Heart left ventricle (tissue), 16 donors: ENCODE measurements around the gene PRR13. TPM values are rescaled to one million over a fixed set of nuclear protein-coding genes. Genes with fewer than 3 reads are reported as not detected.
"Not testable (repeated sequence)": the region's sequence is repeated elsewhere in the genome, so short reads cannot be mapped to it uniquely, and the experiment has no call there.

Experiments used
- ATAC-seq, 4 donors: fragments of 200-7000 bp; cut with Tn5 transposase; one replicate each; pipeline ENCODE4 v1.9.1; 2020 to 2022; ENCODE audit warnings: moderate library complexity in 4 of 4, mild to moderate bottlenecking in 3 of 4, moderate number of reproducible peaks in 1 of 4
- DNase-seq, 5 donors: peaks; one replicate each; pipeline ENCODE4 v3.0.0-alpha.2; 2020
- H3K27ac ChIP-seq, 12 donors: fragments of 200-600 bp; sonication (generic) in 4 of 12; one replicate each; pipeline versions ENCODE4 v1.5.0 to v1.8.0; 2016 to 2022; ENCODE audit warnings: mild to moderate bottlenecking in 2 of 12
- H3K27me3 ChIP-seq, 9 donors: fragments of 200-600 bp; sonication (generic) in 2 of 9; one replicate each; pipeline versions ENCODE4 v1.5.1 to v1.8.0; 2016 to 2022; ENCODE audit warnings: mild to moderate bottlenecking in 3 of 9
- H3K36me3 ChIP-seq, 9 donors: fragments of 200-600 bp; sonication (generic) in 2 of 9; one replicate each; pipeline versions ENCODE4 v1.5.0 to v1.8.0; 2018 to 2022; ENCODE audit warnings: mild to moderate bottlenecking in 2 of 9
- H3K4me1 ChIP-seq, 12 donors: fragments of 200-600 bp; sonication (generic) in 4 of 12; one replicate each; pipeline versions ENCODE4 v1.5.0 to v1.8.0; 2016 to 2022; ENCODE audit warnings: mild to moderate bottlenecking in 3 of 12
- H3K4me3 ChIP-seq, 12 donors: fragments of 200-600 bp; sonication (generic) in 4 of 12; one replicate each; pipeline versions ENCODE4 v1.5.0 to v1.8.0; 2017 to 2022; ENCODE audit warnings: mild to moderate bottlenecking in 9 of 12, moderate library complexity in 4 of 12
- H3K9me3 ChIP-seq, 12 donors: fragments of 200-600 bp; sonication (generic) in 4 of 12; one replicate each; pipeline versions ENCODE4 v1.5.0 to v1.8.0; 2016 to 2022; ENCODE audit warnings: mild to moderate bottlenecking in 1 of 12
- CTCF ChIP-seq, 12 donors: fragments of 200-600 bp; sonication (generic) in 4 of 12; IDR thresholded peaks; one replicate each; pipeline versions ENCODE4 v1.5.0 to v1.8.0; 2018 to 2022; ENCODE audit warnings: antibody characterized with exemption in 12 of 12, mild to moderate bottlenecking in 5 of 12
- POLR2A ChIP-seq, 2 donors: fragments of 450-650 bp; IDR thresholded peaks; one replicate each; pipeline ENCODE4 v1.6.1; 2017; ENCODE audit warnings: antibody characterized with exemption in 2 of 2, mild to moderate bottlenecking in 2 of 2, moderate library complexity in 2 of 2
- WGBS, 4 donors: extraction: QIAGEN DNeasy Blood & Tissue Kit in 2 of 4; methylation state at CpG; one replicate each; pipeline versions ENCODE4 v1.1.5 to v1.1.7; 2013 to 2018; 5-methylcytosine and 5-hydroxymethylcytosine counted together
- intact Hi-C, 10 donors: fragments of 100-400 bp; cut with DNase I; formaldehyde crosslinking; loops; one replicate each; pipeline versions ENCODE4 v1.11.1 to v1.14.2; 2022
- polyA plus RNA-seq, 2 donors: library from polyadenylated mRNA; stranded (reverse); fragments of 200-250 nt; gene quantifications; one replicate each; pipeline ENCODE4 v1.2.3, GENCODE V29; 2013
- total RNA-seq, 9 donors: library from RNA; depleted of rRNA in 2 of 9; stranded (reverse); fragments of >200 nt in 2 of 9; fragmentation: NEBNext Ultra II Directional in 3 of 9; extraction: Animal tissue kit (Norgen Biotek cat#: 25700) in 3 of 9; gene quantifications; one replicate each; pipeline versions ENCODE4 v1.1.0 to v1.2.4, GENCODE V29; 2016 to 2023
- donor health status: ischemic (EF 13 %, LVEDD 7.1; RV severe dilation, severe dysfunction).
- donor health status: healthy with polysubstance abuse.
- donor health status: DM: no; HTN: yes; CAD: no.
- donor health status: DM: no; HTN: no; CAD: no.
- donor health status: ischemic (EF 25% LVEDD 6.9; RV normal size, moderate dysfunction).
- donor health status: ischemic (EF 25% LVEDD 5.7; RV mildly dilated, moderate dysfunction).
- donor health status: healthy.
- donor health status: DM: yes; HTN: yes; CAD: no.
- donor health status: ischemic (EF 35%, LVEDD 5.7; RV mildly dilated, moderate dysfunction).
- donor health status: nonischemic (EF 11% LVEDD 7.7; RV severe dilation, severe dysfunction).
- donor health status: DM: yes; HTN: yes; CAD: no.
- donor health status: PGD.
- donor health status: ischemic (EF 29% LVEDD 5.4; RV normal size, mild dysfunction).
- donor health status: nonischemic (EF 23%, LVEDD 6.1; RV moderate dilation, normal function).

PRR13 gene
- total and polyA plus RNA-seq, 11 donors: 25.7 to 121 (median 53.1) TPM

- peaks cover 0 to 11% (median 0%) of the 10 kb centered on the region in 9 donors for H3K36me3 ChIP-seq
- WGBS, 4 donors: 95 to 100% (median 98%) methylated on average over 3 of the region's 3 CpGs
- intact Hi-C loops: no loop called here
- no peak overlapping the region for H3K4me3 ChIP-seq
- no peak for ATAC-seq
- TF ChIP-seq POLR2A (IDR thresholded peaks at IDR 0.05) (no peak), CTCF (IDR thresholded peaks at IDR 0.05) (no peak)
- H3K9me3 ChIP-seq: no peaks in the 10 kb centered on the region
- DNase-seq: no peak
- H3K4me1 ChIP-seq: peaks cover 0 to 42% (median 19%) of the 10 kb centered on the region in 12 donors
- no peak overlapping the region for H3K27ac ChIP-seq
- no peaks in the 10 kb centered on the region for H3K27me3 ChIP-seq
Measured at GRCh38 chr12:53418221-53418620, 23.3 kb upstream of the PRR13 start.

- no peaks in the 10 kb centered on the region for H3K36me3 ChIP-seq
- no peak overlapping the region for H3K27ac ChIP-seq
- ATAC-seq: no peak
- no peak for TF ChIP-seq CTCF (IDR thresholded peaks at IDR 0.05)
- TF ChIP-seq POLR2A (IDR thresholded peaks at IDR 0.05): no peak
- no peaks in the 10 kb centered on the region for H3K27me3 ChIP-seq
- 88 to 97% (median 91%) methylated on average over 2 of the region's 2 CpGs for WGBS, 4 donors
- H3K9me3 ChIP-seq: no peaks in the 10 kb centered on the region
- H3K4me1 ChIP-seq: peaks cover 0 to 28% (median 14%) of the 10 kb centered on the region in 12 donors
- H3K4me3 ChIP-seq: no peak overlapping the region
- intact Hi-C loops: loop anchor here in 4 of 10 donors (1.0 to 5.0 kb wide), 3 partner anchors 67 to 88 kb away; partner anchors contain the start of gene NPFF (in 1 of the 4)
- DNase-seq: no peak
Measured at GRCh38 chr12:53419756-53420155, 21.8 kb upstream of the PRR13 start.

- 90 to 95% (median 92%) methylated on average over 12 of the region's 12 CpGs for WGBS, 4 donors
- intact Hi-C loops: loop anchor here in 1 of 10 donors (5.0 kb wide), 1 partner anchor 85 kb away; the partner anchor contains the start of gene NPFF
Measured at GRCh38 chr12:53422247-53422646, 19.3 kb upstream of the PRR13 start.

GRCh38 chr12:53423597-53423996 lies 17.9 kb upstream of the PRR13 start, which contains the start of gene AMHR2:
AMHR2 (plus strand) TSS chr12:53423855; CDS start chr12:53423935, 80 bp downstream.
- Histone ChIP-seq H3K9me3 (no peaks in the 10 kb centered on the region), H3K27ac (no peak within 1 kb of the TSS), H3K4me3 (no peak within 1 kb of the TSS), H3K4me1 (peaks cover 0 to 15% (median 4%) of the 10 kb centered on the region in 12 donors), H3K36me3 (no peaks in the 10 kb centered on the region), H3K27me3 (no peaks in the 10 kb centered on the region)
- intact Hi-C loops: loop anchor here in 2 of 10 donors (1.0 to 5.0 kb wide), 2 partner anchors 84 to 86 kb away; partner anchors contain the start of gene NPFF (in 1 of the 2)
- no peak for TF ChIP-seq POLR2A (IDR thresholded peaks at IDR 0.05)
- TF ChIP-seq CTCF (IDR thresholded peaks at IDR 0.05): no peak
- WGBS, 4 donors: 95 to 100% (median 100%) methylated on average over 1 of the region's 1 CpG
- DNase-seq: no peak
- ATAC-seq: no peak

More at GRCh38 chr12:53422247-53422646, 19.3 kb upstream of the PRR13 start:
- not testable (repeated sequence) for H3K9me3 ChIP-seq, DNase-seq, H3K27me3 ChIP-seq, ATAC-seq, H3K4me3 ChIP-seq, H3K27ac ChIP-seq, H3K36me3 ChIP-seq
- H3K4me1 ChIP-seq: peaks cover 0 to 15% (median 4%) of the 10 kb centered on the region in 12 donors
